GM19240 (cell line): ENCODE data around the gene GCG.
A peak's percentile ranks its signal among the peaks of the same experiment; 100 is the strongest.

Source experiments
- DNase-seq: peaks from one replicate; pipeline ENCODE4 v3.0.0; 2011; ENCODE audit warnings: low spot score; ENCODE audit not compliant: insufficient read length

Gene GCG

GRCh38 chr2:162149940-162150339, 2.1 kb downstream of the GCG start:
- DNase-seq = no peak

GRCh38 chr2:162149466-162149865, 2.6 kb downstream of the GCG start:
- no peak for DNase-seq

DNA sequence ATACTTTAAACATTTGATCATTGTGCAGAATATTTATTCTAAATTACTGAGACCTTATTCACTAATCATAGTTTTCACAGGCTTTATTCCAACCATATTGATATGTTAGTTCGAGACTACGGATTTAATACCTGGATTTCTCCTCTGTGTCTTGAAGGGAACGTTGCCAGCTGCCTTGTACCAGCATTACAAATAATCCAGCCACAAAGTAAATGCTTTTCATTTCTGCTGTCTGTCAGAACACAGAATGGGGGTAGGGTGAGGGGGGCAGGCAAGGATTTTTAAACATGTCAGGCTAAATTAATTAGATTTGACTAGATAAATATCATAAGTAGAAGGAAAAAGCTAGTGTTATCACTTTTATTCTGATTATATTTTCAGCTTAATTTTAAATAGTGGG, 3.1 kb downstream of the GCG start:
- no peak for DNase-seq

DNA sequence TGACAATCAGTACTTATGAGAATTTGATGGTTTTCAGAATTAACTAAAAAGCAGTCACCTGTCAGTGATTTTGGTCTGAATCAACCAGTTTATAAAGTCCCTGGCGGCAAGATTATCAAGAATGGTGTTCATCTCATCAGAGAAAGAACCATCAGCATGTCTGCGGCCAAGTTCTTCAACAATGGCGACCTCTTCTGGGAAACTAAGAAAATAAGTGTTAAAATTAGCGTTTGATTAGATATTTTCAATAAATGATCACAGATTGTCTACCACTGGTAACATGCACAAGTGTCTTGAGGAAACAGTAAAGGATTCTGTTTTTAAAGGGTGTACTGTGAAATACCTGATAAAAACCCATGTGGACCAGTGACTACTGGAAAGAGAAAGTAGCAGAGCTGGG, 8.1 kb downstream of the GCG start:
- DNase-seq = no peak

GRCh38 chr2:162138310-162138709, 13.7 kb downstream of the GCG start:
- no peak for DNase-seq

DNA sequence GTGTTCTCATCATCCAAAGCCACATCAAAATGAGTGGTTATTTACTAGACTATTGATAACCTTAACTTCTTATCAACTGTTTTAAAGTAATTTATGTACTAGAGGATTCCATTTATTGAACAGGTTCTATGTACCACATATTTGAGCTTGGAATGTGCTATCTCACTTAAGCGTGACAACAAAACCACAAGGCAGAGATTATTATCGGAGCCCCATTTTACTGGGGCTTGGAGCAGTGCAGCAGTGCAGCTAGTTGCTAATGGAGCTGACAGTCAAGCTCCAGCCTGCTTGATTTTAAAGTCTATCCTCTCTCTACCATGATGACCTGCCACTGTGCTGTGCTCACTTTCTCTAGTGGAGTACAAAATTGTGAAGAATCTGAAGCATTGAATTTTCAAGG, 24.6 kb downstream of the GCG start:
- DNase-seq = no peak

DNA sequence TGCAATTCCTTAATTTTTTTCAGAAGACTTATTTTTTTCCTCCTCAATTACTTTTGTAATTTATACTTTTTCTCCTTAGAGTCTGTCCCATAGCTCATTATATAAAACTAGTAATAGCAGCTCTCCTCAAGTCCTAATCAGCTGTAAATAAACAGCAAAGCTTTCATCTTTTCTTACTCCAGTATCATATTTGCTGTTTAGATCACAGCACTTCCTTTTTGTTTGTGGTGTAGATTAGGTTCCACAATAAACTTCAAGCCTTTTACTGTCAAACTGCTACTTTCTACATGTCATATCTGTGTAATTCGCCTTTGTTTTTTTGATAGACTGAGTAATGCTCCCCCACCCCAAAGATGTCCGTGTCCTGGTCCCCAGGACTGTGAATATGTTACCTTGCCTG, 25.5 kb downstream of the GCG start:
- no peak for DNase-seq

DNA sequence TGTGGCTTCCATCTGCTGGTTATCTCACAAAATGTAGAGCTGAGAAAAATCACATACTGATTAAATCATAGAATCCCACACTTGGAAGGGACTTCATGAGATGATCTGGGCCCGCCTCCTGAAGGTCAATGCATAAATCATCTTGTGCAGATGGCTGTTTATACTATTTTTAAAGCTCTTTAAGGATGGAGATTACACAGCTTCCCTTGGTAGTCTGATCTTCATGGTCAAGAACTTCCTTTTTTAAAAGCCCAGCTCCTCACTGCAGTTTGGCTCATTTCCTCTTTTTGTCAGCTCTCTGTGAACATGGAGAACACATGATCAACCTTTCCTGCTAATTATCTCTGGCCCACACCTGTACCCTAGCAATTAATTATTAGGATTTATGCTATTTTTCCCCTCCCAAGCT, 25.9 kb downstream of the GCG start:
- peak; percentile 7 for DNase-seq

- no peak for DNase-seq
Observed at GRCh38 chr2:162125138-162125537, 26.9 kb downstream of the GCG start.

GRCh38 chr2:162123806-162124758, 28.0 kb downstream of the GCG start:
- DNase-seq = no peak

DNA sequence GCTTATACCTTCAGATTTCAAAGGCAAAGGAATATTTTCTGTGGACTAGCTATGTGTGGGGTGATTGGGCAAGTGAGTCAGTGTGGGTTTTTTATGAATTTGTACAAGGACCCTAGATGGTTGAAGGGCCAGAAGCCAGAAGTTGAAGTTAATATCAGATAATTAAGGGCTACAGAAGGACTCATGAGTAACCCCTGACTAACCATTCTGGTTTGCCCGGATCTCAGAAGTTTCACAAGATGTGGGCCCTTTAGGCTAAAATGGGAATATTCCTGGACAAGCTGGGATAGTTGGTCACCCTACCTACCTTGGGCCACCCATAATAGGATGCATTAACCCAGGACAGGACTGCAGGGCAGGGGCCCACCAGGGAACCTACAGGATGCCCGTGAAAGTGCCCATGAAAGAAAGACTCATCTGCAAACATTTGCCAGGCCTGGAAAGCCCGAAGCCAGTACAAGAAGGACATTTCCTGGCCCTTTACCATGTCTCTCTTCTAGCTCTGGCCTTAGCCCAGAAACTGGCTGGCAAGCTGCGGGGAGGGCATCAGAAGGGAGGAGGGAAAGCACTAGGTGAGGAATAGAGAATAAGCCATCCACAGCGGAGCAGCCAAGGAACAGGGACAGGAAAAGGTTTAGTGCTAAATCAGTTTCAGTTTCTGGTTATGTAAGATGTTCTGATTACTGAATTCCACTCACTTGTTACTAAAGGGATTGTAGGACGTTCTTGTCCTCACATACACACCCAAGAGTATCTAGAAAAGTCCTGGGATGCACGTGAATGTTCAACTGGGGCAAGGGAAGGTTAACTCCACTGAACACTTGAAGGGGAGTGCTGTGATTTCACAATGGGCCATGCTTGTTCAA, 33.6 kb downstream of the GCG start:
- no peak for DNase-seq

DNA sequence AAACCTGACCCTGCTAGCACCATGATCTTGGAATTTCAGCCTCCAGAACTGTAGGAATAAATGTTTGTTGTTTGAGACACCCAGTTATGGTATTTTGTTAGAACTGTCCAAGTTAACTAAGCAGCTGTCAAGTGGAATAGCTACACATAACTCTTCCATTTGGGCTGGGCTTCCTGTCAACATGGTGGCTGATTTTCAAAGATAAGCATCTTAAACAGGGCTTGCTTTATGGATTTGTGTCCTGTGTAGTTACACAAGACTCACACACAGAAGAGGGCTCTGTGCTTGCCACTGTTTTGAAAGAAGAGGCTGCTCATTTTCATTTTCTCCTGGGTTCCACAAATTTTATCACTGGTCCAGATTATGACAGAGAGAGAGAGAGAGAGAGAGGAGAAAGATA, 35.7 kb downstream of the GCG start:
- no peak for DNase-seq

GRCh38 chr2:162115076-162115475, 37.0 kb downstream of the GCG start:
- no peak for DNase-seq

DNA sequence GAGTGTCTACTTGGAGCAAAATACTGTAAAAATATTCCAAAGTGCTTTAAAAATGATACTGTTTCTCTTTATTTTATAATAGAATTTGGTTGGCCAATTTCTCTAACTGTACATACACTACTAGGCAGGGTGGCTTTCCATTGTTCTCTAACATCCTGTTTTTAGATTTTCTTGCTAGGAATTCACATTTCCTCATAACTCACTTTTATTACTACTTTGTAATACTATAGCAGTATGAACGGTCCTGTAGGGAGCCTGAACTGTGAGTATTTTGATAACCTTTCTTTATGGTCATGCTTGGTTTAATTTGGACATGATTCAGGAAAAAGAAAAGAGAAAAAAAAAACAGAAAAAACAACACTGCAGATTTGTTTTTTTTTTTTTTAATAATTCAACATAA, 37.8 kb downstream of the GCG start:
- DNase-seq = no peak

- no peak for DNase-seq
Observed at GRCh38 chr2:162113776-162114168, 38.3 kb downstream of the GCG start.

GRCh38 chr2:162113088-162113775, 38.8 kb downstream of the GCG start:
- DNase-seq = no peak

DNA sequence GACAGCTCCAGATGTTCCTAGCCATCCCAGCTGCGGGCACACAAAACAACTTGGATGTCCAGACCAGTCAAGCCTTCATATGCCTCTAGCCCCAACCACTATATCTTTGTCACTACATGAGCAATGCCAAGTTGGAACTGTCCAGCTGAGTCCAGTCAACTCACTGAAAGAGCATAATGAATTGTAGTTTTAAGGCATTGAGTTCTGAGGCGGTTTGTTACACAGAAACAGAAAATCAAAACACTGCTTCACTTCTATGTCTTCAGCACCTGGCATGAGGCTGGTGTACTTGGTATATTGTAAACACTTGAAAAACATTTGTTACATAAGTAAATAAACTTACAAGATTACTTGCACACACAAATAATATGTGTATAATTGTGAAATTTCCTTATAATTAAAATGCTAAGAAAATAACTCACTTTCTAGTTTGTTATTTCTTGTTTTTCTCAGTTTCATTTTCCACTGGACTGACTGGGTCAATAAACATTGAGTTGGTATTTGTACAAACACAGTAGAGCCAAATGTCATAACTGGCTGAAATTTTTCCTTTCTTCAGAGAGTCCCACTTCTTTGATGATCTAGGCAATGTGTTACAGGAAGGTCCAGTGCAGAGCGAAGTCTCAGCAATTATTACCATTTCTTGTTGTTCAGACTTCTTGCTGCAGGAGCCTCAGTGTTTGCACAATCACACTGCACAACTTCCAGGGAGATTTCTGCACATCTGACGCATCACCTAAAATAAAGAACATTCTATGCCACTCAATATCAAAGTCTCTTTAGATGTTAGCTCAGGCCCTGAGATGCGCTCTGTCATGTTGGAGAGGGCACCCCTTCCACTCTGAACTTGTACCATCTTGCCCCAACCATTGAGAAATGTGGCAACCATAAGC, 39.8 kb downstream of the GCG start:
- no peak for DNase-seq

DNA sequence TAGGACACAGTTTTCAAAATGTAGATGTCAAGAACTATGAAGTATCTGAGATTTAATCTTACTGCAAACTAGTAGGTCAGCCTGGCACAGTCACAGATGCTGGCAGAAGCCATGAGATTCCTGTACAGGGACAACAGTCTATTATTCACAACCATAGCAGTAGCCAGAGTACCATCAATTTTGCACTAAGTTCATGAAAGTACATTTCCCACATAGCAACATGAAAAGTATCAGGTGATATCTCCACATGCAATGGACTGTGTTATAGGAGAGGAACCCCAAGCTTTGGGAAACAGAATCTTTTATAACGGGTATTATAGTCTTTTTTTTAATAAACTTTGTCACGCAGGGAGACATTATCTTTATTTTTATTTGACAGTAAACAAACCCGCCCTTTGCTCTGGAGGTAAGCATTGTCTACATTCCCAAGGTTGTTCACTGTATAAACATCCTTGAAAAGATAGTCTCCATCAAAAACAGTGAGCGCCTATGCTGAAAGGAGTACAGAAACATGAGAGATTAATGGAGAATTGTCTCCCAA, 44.6 kb downstream of the GCG start:
- DNase-seq = no peak

DNA sequence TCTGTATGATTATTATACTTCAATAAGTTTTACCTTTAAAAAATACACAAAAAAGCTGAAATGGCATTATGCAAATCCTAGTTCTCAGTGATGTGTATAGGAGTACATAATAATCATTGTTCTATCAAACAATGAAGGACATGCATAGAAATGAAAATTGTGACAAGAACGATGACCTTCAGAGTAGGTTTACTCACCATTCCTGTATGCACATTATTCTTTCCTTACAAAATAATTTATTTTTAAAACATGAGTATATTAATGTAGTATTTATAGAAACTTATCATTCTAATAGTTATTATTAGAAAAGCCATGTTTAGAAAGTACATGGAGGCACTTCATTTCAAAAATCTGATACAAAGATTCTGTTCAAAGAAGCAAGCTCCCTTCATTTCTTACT, 45.3 kb downstream of the GCG start:
- no peak for DNase-seq

DNA sequence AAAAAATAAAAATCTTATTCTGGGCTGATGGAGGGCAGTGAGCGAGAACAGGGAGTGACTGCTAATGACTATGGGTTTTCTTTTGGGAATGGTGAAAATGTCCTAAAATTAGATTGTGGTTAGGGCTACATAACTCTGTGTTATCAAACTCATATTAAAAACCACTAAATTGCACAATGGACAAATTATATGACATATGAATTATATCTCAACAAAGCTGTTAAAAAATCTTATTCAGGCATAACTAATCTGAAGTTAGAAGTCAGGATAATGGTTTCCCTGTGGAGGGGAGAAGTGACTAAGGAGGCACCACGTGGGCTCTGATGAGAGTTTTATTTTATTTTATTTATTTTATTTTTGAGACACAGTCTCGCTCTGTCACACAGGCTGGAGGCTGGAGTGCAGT, 45.9 kb downstream of the GCG start:
- DNase-seq = no peak
